Loucy (cell line): ENCODE measurements around the gene CREB3L2.

Experiments
- H2AFZ ChIP-seq: fragments of 200-600 bp; sonication (generic); 2 replicates; pipeline ENCODE4 v1.6.0; 2016; ENCODE audit warnings: antibody characterized with exemption, mild to moderate bottlenecking, low read length, moderate library complexity
- H3F3A ChIP-seq: fragments of 200-600 bp; 2 replicates; pipeline ENCODE4 v1.6.0; 2016; ENCODE audit warnings: antibody characterized with exemption, low read depth, mild to moderate bottlenecking
- H3K27me3 ChIP-seq: fragments of 200-600 bp; sonication (generic); 2 replicates; pipeline ENCODE4 v1.6.1; 2014; ENCODE audit warnings: low read length, mild to moderate bottlenecking; ENCODE audit not compliant: insufficient read depth, poor library complexity, severe bottlenecking
- H3K36me3 ChIP-seq: fragments of 200-600 bp; sonication (generic); 2 replicates; pipeline ENCODE4 v1.6.1; 2016; ENCODE audit warnings: low read length; ENCODE audit not compliant: insufficient read depth
- H3K4me1 ChIP-seq: fragments of 200-600 bp; sonication (generic); 2 replicates; pipeline ENCODE4 v1.5.1; 2014; ENCODE audit warnings: low read length, mild to moderate bottlenecking; ENCODE audit not compliant: insufficient read depth, poor library complexity, severe bottlenecking
- H3K4me2 ChIP-seq: fragments of 200-600 bp; sonication (generic); 2 replicates; pipeline ENCODE4 v1.6.0; 2014; ENCODE audit warnings: antibody characterized with exemption, low read length, low read depth, mild to moderate bottlenecking; ENCODE audit not compliant: poor library complexity, severe bottlenecking
- H3K4me3 ChIP-seq: fragments of 200-600 bp; sonication (generic); 2 replicates; pipeline ENCODE4 v1.5.1; 2014; ENCODE audit warnings: low read length, mild to moderate bottlenecking, mixed read lengths; ENCODE audit not compliant: poor library complexity, severe bottlenecking
- H3K79me2 ChIP-seq: fragments of 200-600 bp; sonication (generic); 2 replicates; pipeline ENCODE4 v1.6.1; 2014; ENCODE audit warnings: low read length; ENCODE audit not compliant: insufficient read depth
- H3K9ac ChIP-seq: fragments of 200-600 bp; sonication (generic); 2 replicates; pipeline ENCODE4 v1.6.0; 2014; ENCODE audit warnings: mild to moderate bottlenecking, low read depth, low read length, moderate library complexity; ENCODE audit not compliant: poor library complexity, severe bottlenecking
- H3K9me2 ChIP-seq: fragments of 200-600 bp; sonication (generic); replicated peaks from 2 replicates; pipeline ENCODE4 v1.6.1; 2016; ENCODE audit warnings: low read depth, low read length, mixed read lengths
- H3K9me3 ChIP-seq: fragments of 200-600 bp; sonication (generic); 2 replicates; pipeline ENCODE4 v1.6.1; 2014; ENCODE audit warnings: mild to moderate bottlenecking, antibody characterized with exemption, low read length, low read depth; ENCODE audit not compliant: insufficient read depth
- H4K20me1 ChIP-seq: fragments of 200-600 bp; sonication (generic); 2 replicates; pipeline ENCODE4 v1.6.0; 2014; ENCODE audit warnings: antibody characterized with exemption, low read length, mild to moderate bottlenecking; ENCODE audit not compliant: insufficient read depth, poor library complexity, severe bottlenecking
- CTCF ChIP-seq: fragments of 200-600 bp; sonication (generic); conservative IDR thresholded peaks from 2 replicates; pipeline ENCODE4 v1.5.1; 2014; ENCODE audit warnings: mild to moderate bottlenecking, antibody characterized with exemption, low read length
- EZH2phosphoT487 ChIP-seq: fragments of 200-600 bp; IDR thresholded peaks from 2 replicates; pipeline ENCODE4 v1.6.1; 2018; ENCODE audit warnings: antibody characterized with exemption, mild to moderate bottlenecking, moderate library complexity, borderline replicate concordance

The CREB3L2 gene

DNA sequence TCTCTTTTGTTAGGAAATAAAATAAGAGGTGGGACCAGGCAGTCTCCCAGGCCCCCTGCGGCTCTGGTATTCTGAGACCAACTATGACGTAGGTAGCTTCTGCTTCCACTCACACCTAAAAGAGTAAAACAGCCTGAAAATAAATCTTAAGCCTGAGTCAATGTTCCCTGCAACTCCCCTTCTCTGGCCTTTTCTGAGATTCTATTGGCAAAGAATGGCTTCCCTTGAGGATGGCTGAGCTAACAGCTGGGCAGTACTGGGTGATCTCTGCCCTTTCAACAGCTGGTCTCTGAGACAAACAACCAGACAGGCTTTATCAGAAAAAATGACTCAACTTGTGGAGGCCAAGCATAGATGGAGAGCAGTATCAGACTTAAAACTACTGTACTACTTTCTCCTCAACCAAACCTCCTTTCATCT, 58.7 kb downstream of the CREB3L2 start:
- Histone ChIP-seq H3K36me3 (no peaks in the 10 kb centered on the region; the same call in 1 of the 2 replicates), H2AFZ (no peak overlapping the region), H4K20me1 (no peaks in the 10 kb centered on the region), H3K9me3 (no peaks in the 10 kb centered on the region), H3K4me3 (no peak overlapping the region), H3K4me2 (no peak overlapping the region), H3K9ac (no peak overlapping the region), H3K79me2 (peaks cover 33% of the 10 kb centered on the region), H3F3A (no peaks in the 10 kb centered on the region), H3K4me1 (no peaks in the 10 kb centered on the region), H3K9me2 (no peaks in the 10 kb centered on the region), H3K27me3 (no peaks in the 10 kb centered on the region)
- no peak for TF ChIP-seq CTCF
- no peak for TF ChIP-seq EZH2phosphoT487

GRCh38 chr7:137942484-137943115, 59.3 kb downstream of the CREB3L2 start:
- Histone ChIP-seq H3K9ac (no peak overlapping the region), H3F3A (no peaks in the 10 kb centered on the region), H3K9me2 (no peaks in the 10 kb centered on the region), H3K27me3 (no peaks in the 10 kb centered on the region), H3K36me3 (no peaks in the 10 kb centered on the region; the same call in 1 of the 2 replicates), H3K9me3 (no peaks in the 10 kb centered on the region), H4K20me1 (no peaks in the 10 kb centered on the region), H3K4me2 (no peak overlapping the region), H3K79me2 (peaks cover 37% of the 10 kb centered on the region), H3K4me1 (no peaks in the 10 kb centered on the region), H2AFZ (no peak overlapping the region), H3K4me3 (no peak overlapping the region)
- no peak for TF ChIP-seq CTCF
- TF ChIP-seq EZH2phosphoT487: no peak

DNA sequence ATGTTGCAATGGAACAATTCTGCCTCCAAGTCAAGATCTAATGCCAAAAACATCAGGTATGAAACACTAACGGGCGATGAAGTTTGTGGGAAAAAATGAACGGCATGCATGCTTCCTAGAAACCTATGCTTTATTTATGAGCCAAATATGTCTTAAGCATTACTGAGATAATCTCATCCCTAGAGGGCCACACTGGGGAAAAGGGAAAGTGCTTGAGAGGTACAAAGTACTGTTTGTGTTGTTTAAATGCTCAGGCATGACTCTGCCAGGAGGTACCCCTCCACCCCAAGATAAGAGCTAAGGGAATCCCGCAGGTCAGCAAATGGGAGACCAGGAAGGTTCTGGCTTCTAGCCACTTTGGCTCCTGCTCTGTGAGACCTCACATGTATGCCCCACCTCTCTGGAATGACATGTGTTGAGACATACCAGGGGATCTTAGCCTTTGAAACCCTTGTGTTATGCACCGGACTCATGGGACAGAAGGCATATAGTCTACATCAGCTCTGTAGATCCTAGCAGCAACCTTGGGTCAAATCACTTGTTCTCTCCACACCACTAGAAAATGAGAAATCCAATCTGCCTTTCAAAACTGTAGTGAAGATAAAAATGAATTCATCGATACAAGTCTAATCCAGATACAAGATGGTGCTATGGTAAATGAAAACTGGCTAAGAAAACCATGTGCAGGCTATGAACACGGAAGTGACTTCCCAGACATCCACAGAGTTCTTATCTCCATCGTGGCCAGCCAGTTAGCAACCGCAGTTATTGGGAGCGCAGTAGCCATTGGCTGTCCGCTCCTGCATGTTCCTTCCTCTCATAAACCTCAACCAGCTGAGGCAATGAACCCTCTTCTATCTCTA, 61.0 kb downstream of the CREB3L2 start:
- peaks cover 49% of the 10 kb centered on the region for H3K79me2 ChIP-seq
- no peaks in the 10 kb centered on the region for H3K27me3 ChIP-seq
- H3K4me3 ChIP-seq: no peak overlapping the region
- no peaks in the 10 kb centered on the region for H3F3A ChIP-seq
- H3K4me1 ChIP-seq: peaks cover 15% of the 10 kb centered on the region
- no peaks in the 10 kb centered on the region; the same call in 1 of the 2 replicates for H3K36me3 ChIP-seq
- H3K9ac ChIP-seq: no peak overlapping the region
- no peaks in the 10 kb centered on the region for H3K9me2 ChIP-seq
- no peaks in the 10 kb centered on the region for H3K9me3 ChIP-seq
- no peak overlapping the region for H2AFZ ChIP-seq
- no peaks in the 10 kb centered on the region for H4K20me1 ChIP-seq
- TF ChIP-seq EZH2phosphoT487 (no peak), CTCF (no peak)
- no peak overlapping the region for H3K4me2 ChIP-seq
